Measurements from ENCODE around the gene MYO18B.

DNA sequence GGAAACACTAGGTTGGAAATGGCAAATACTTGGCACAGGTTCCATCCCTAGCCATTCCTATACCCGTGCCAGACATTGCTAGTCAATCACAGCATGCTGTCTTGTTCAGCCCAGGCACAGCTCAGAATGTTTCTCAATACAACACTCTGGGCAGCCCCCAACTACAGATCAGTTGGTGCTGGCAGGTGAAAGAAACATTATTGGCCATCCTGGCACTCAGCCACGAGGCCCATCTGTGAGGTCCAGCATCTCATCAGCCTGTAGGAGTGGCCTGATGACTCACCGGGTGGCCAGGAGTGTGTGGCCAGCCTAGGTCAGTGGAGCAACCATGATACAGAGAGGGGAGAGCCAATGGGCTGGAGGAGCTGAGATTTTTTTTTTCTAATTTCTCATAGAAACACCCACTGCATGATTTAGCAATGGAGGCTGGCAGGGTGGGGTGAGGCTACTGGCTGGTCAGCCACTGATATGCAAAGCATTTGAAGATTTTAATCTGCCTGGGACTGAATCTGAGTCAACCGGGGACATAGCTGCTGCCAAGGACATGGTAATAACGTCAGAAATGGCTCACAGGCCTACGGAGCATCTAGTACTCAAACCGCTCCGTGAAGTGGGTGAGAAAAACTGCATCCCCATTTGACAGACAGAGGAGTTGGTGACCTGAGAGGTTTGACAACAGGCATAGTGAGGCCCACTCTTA is 5.4 kb downstream of the MYO18B start:
- no peak for TF ChIP-seq CTCF (IDR thresholded peaks at IDR 0.05)
- no peak for TF ChIP-seq POLR2AphosphoS5 (IDR thresholded peaks at IDR 0.05; ENCODE audit: insufficient read depth in 1 of 2, low read depth in 1 of 2)

Measured in vagina (tissue), 2 donors.